HG03342 (cell line): ENCODE data around the gene CCDC138.

Experiments
- ATAC-seq: cut with Tn5 transposase; IDR thresholded peaks from one replicate; pipeline ENCODE4 v1.9.1; 2021; ENCODE audit warnings: mild to moderate bottlenecking, moderate library complexity; ENCODE audit not compliant: unreplicated experiment

CCDC138 gene

DNA sequence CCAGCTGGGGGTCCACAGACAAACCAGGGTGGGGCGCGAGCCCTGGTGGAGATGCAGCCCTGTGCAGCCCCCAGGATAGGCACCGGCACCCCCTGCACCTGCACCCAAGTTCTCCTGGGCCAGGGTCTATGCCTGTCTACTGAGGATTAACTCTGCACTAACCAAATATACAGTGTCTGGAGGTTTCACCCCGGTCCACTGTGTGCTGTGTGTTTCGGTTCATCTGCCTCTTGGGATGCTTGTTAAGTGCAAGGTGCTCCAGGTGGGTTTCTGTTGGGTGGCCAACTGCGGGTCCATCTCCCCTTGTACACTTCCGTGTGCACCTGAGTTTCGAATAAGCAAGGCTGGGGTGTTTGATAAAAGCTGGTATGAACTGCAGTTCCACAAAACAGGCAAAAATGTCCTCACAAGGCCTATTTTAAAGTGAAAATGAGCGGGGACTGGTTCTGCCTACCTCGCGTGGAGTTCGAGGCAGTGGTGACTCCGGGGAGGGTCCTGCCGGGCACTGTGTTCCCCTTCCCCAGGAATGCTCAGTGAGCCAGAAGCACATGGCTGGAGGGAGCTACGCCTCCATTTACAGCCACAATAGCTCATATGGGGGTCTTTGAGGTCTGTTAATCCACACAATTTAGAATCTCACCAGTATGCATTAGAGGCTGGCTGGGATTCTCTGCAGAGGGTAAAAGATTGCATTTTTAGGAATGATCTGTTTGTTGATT, 131.7 kb downstream of the CCDC138 start:
- no peak for ATAC-seq

DNA sequence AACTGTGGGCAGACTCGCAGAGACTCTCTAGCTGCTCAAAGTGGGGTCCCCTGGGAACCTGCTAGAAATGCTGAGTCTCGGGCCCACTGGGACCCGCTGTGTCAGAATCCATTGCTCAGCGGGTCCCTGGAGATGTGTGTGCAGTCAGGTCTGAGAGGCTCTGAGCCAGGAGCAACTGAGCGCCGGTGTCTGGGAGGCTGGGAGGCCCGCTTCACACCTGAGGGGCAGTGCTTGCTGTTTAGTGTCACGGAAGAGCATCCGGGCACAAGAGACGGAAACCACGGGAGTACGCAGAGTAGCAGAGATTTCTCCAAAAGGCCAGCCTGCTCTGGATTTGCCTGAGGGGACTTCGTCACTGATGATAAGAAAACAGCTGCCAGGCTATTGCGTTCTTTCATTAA, 132.4 kb downstream of the CCDC138 start:
- no peak for ATAC-seq

DNA sequence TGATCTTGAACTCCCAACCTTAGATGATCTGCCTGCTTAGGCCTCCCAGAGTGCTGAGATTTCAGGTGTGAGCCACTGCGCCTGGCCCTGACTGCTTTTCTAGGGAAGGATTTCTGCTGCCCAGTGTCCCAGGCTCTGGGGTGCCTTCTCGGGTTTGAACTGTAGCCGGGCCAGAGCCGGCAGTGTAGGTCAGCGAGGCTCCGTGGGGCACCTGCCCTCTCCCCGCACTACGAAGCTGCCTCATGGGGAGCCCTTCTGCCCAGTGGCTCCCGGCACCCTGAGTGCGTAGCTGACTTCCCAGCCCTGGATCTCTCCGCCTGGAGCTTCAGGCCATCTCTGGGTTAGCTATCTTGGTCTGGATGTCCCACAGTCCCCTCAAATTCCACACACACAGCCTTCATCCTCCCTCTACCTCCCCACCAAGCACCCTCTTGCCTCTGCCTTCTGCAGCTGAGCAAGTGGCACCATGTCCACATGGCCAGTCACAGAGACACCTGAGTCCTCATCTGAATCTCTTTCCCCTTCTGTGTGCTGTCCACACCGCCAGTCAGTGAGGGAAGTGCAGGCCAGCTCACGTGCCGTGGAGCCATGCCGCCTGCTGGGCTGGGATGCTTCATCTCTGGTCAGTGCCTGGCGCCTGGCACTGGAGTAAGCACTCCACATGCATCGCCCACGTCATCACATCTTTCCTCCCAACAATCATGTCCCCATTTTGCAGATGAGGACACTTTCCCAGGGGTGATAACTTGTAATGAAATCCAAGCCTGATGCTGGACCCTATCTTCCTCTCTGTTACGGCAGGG, 133.2 kb downstream of the CCDC138 start:
- ATAC-seq, result no peak

DNA sequence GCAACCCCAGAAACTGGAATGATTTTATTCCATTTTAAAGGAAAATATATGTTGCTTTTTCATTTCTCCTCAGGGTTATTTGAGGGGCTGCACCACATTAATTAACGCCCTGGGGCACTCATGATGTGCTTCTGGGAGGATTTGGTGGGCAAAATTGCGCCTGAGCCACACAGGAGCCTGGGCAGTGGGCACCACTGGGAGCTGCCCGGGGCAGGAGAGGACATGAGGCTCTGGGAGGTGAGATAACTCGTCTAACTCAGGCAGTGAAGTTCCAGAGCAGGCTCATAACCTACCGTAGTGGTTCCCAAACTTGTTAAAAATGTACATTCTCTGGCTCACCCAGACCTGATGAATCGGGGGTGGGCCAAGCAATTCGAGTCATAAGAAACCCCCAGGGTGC, 134.1 kb downstream of the CCDC138 start:
- ATAC-seq, result no peak

DNA sequence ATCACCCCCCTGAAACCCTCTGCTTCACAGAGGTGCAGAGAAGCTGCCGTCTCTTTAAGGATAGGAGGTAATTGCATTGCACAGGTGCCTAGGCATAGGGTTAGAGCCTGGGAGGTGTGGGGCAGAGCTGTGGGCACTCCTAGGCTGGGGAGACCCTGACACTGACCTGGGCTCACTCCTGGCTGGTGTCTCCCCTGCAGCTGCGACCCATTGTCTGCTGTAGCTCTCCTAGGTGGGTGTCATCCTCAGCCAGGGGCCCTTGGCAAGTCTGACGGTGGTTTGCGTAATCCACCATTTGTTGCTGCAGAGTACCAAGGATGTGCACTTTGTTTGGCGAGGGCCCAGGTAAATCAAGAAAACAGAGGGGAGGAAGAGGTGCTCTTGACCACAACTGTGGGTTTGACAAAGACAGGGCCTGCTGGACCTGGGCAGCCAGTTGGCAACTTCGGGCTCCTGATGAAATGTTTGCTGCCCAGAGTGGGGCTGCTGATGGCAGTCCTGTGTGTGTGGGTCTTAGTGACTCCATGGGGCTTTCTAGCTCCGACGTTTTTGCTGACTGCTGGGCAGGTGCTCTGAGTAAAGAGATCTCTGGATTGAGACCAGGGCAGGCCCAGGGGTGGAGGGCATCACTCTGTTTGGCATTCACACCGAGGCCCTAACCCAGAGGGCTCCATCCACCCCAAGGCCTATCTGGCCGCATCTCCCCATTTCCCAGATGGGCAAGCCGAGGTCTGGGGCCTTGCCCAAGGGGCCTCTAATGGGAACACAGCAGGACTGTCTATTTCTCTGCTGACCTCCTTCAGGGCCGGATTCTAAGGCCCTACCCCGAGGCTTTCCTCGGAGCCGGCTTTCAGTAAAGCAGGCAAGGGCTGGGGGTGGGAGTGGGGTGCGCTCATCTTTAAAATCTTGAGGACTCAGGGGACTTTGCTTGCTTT, 134.8 kb downstream of the CCDC138 start:
- no peak for ATAC-seq

DNA sequence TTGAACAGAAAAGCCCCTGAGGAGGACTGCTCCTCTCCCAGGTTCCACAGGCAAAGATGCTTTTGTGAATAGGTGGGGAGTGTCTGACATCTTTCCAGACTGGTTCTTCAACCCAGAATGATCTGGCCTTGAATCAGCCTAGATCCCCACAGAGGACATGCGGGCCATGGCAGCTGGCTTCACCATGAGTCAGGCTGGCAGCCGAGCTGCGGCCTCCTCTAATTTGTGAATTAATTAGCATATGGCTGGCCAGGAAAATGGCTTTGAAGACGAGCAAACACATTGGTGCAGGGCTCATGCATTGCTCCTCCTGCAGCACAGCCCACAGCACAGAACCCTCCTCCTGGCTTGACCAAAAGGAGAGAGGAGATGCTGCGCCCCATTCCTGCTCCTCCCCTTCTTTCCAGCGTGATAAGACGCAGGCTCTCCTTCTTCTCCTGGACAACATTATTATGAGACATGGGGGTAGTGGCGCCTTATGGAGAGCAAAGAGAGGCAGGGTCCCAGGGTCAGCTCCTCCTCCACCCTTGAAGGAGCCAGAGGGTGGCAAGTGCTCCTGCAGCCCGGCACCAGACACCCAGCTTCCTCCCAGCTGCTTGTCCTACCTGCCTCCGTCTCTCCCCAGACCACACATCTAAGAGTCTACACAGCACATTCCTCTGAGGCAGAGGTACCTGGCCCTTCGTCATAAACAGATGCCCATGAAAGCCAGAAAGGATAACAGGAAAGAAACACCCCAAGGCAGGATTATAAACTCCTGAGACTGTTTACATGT, 135.8 kb downstream of the CCDC138 start:
- ATAC-seq, result no peak

DNA sequence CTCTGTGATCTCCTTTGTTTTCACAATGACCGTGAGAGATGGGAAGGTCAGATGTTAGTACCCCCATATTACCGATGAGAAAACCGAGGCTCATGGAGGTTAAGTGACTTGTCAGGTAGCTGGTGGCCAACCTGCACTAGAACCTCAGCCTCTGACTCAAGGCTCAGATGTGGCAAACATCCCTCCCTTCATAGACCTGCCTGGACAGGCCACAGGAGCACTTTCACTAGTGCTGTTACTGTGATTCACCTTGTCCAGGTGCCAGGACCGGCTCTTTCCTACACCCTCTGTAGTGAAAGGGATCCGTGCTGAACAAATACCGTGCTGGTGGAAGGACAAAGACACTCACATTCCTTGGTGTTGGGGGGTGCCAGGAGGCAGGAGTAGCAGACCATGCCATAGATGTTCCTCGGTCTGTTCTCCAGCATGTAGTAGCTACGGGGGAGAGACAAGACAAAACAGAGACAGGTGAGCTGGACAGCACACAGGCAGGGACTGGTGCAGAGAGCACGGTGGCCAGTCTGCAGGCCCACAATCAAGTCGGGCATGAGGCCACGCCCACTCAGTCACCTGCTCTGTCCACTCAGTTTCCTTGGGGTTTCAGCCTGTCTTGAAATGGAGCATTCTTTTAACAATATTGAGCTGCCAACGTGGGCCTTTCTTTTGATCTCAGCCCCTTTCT, 136.6 kb downstream of the CCDC138 start:
- ATAC-seq, result no peak

DNA sequence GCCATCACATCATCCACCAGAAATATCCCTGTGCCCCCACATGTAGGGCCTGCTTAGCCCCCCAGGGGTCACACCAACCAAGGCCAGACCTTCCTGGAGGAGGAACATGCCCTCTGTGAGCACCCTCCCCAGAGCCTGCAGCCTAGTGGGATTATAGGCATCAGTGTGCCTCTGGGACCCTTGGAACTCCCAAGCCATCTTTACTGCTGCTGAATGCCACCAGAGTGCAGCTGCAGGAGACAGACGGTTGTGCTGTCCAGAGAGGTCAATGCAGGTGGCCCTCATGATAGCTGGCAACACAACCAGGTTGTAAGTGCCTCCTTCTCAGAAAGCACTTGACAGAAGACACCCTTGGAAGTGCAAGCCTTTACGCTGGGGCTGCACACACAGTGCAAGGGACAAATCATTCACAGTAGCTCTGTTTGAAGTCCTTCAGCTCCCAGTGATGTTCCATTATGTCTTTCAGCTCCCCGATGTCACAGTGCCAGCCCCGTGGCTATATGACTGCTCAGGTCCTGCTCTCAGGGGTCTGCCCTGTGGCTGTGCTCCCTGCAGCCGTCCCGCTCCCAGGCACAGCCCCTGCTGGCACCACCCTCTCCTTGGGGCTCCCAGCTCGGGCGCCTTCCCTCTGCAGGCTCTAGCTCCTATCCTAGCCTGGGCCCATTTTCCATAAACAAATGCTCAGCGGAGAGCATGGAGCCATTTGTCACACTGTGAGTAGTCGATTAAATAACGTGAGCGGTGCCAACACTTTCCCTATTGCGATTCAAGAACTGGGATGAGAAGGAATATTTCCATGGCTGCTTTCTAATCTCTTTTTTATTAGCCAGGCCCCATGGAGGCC, 137.4 kb downstream of the CCDC138 start:
- no peak for ATAC-seq

DNA sequence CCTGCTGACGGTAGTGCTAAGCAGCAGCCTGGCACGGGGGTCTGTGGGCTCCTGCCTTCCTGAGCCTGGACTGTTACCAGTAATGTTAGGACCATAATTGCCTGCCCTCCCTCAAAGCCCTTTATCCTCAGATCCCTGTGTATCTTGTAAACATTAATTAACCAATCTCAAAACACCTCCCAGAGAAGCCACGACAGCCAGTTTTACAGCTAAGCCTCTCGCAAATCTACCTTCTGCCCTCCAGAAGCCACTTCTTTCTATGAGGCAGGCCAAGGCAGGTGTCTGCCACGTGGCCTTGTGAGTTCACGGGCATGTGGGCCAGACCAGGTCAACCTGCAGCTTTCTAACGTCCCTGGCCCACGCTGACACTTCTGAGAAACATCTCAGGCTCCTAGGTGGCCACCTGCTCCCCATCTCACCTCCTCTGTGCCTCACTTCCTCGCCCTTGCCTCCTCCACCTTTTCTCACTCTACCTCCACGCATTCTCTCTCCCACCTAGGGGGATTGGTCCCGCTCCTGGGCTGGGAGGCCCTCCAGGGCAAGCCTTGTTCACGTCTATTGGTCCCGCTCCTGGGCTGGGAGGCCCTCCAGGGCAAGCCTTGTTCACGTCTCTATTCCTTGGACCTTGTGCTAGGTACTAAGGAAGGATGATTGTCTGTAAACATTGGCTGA, 138.1 kb downstream of the CCDC138 start:
- ATAC-seq, result no peak

DNA sequence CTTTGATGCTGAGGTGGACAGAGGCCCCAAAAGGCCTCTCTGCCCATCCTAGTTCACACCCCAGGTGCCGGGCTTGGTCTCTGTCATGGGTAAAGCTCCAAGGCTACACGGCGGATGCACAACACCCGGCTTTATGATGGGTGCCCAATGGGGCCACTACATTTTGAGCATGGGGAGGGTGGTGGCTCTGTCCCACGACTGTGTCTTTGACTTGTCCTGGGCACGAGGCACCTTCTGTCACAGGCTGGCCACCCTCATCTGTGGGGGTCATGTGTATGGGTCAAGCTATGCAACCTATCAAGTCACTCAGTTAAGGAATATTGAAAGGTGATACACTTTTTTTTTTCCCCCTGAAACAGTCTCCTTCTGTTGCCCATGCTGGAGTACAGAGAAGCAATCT, 138.7 kb downstream of the CCDC138 start:
- no peak for ATAC-seq

DNA sequence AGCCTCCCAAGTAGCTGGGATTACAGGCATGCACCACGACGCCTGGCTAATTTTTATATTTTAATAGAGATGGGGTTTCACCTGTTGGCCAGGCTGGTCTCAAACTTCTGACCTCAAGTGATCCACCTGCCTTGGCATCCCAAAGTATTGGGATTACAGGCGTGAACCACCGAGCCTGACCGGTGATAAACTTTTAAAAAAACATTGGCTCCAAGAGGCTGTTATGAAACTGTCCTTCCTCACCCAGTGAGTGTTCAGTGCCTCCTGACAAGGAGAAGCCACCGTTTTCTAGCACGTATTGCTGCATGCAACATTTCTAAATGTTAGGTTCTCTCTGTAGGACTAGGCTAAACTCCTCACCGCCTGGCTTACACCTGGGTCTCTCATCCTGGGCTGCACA, 139.2 kb downstream of the CCDC138 start:
- no peak for ATAC-seq
